Ammon's horn (tissue), 1 donor: ENCODE data around the gene NDFIP2.
"Not testable (repeated sequence)": the region's sequence is repeated elsewhere in the genome, so short reads cannot be mapped to it uniquely, and the experiment has no call there.

ENCODE experiments used
- DNase-seq: peaks from one replicate; pipeline ENCODE4 v3.0.0-alpha.2; 2016; ENCODE audit warnings: low spot score

Gene NDFIP2

GRCh38 chr13:79534596-79534995, 53.6 kb downstream of the NDFIP2 start:
- no peak for DNase-seq

- DNase-seq, result no peak
Measured at GRCh38 chr13:79538757-79539156, 57.8 kb downstream of the NDFIP2 start.

GRCh38 chr13:79540504-79540903, 59.5 kb downstream of the NDFIP2 start:
- no peak for DNase-seq

GRCh38 chr13:79541426-79542049, 60.6 kb downstream of the NDFIP2 start:
- DNase-seq, result peak; percentile 74

GRCh38 chr13:79543883-79544282, 62.9 kb downstream of the NDFIP2 start:
- DNase-seq, result no peak

GRCh38 chr13:79547211-79548195, 66.5 kb downstream of the NDFIP2 start:
- DNase-seq, result no peak

GRCh38 chr13:79548902-79549301, 67.9 kb downstream of the NDFIP2 start:
- no peak for DNase-seq

GRCh38 chr13:79549355-79550106, 68.6 kb downstream of the NDFIP2 start:
- DNase-seq, result no peak

GRCh38 chr13:79557666-79558065, 76.7 kb downstream of the NDFIP2 start:
- DNase-seq, result no peak

- DNase-seq, result no peak
Measured at GRCh38 chr13:79560954-79561353, 80.0 kb downstream of the NDFIP2 start.

- no peak for DNase-seq
Measured at GRCh38 chr13:79562557-79562956, 81.6 kb downstream of the NDFIP2 start.

- no peak for DNase-seq
Measured at GRCh38 chr13:79566118-79566517, 85.2 kb downstream of the NDFIP2 start.

GRCh38 chr13:79571147-79571546, 90.2 kb downstream of the NDFIP2 start:
- DNase-seq, result no peak

GRCh38 chr13:79573892-79574291, 92.9 kb downstream of the NDFIP2 start:
- DNase-seq, result not testable (repeated sequence)

GRCh38 chr13:79581870-79582315, 100.9 kb downstream of the NDFIP2 start:
- peak; percentile 37 for DNase-seq

- DNase-seq, result no peak
Measured at GRCh38 chr13:79582896-79583295, 101.9 kb downstream of the NDFIP2 start.

GRCh38 chr13:79585033-79585432, 104.1 kb downstream of the NDFIP2 start:
- DNase-seq, result no peak

- no peak for DNase-seq
Measured at GRCh38 chr13:79589603-79590393, 108.8 kb downstream of the NDFIP2 start.

GRCh38 chr13:79590394-79590676, 109.4 kb downstream of the NDFIP2 start:
- DNase-seq, result no peak

GRCh38 chr13:79591493-79591892, 110.5 kb downstream of the NDFIP2 start:
- DNase-seq, result no peak

- no peak for DNase-seq
Measured at GRCh38 chr13:79593121-79593520, 112.2 kb downstream of the NDFIP2 start.
